ENCODE measurements around the gene RAD51B.

RAD51B gene

DNA sequence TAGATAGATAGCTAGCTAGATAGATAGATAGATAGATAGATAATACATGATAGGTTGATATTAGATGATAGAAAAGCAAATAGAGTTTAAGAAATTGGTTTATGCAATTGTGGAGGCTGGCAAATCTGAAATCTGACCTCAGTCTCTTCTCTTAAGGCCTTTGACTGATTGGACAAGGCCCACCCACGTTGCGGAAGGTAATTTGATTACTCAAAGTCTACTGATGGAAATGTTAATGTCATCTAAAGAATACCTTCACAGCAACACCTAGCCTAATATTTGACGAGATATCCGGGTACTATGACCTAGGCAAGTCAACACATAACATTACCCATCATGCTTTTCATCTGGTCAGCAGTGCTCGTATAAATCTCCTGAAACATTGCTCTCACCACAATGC is 782.9 kb downstream of the RAD51B start:
- Histone ChIP-seq H3K4me2 (ENCODE audit: low read depth, low read length) (no peak overlapping the region), H2AFZ (ENCODE audit: low read length) (no peak overlapping the region), H3K9me2 (replicated peaks; ENCODE audit: insufficient read depth, low read length) (no peaks in the 10 kb centered on the region), H3K4me1 (ENCODE audit: low read length) (no peaks in the 10 kb centered on the region), H3K79me2 (ENCODE audit: low read length) (no peaks in the 10 kb centered on the region), H3K27me3 (replicated peaks; ENCODE audit: insufficient read depth, low read length) (no peaks in the 10 kb centered on the region), H3K9me3 (replicated peaks; ENCODE audit: insufficient read depth, low read length) (no peaks in the 10 kb centered on the region), H3F3A (ENCODE audit: insufficient read depth, low read length) (no peaks in the 10 kb centered on the region), H3K4me3 (ENCODE audit: low read length) (no peak overlapping the region), H3K9ac (ENCODE audit: low read length) (no peak overlapping the region), H3K36me3 (replicated peaks; ENCODE audit: insufficient read depth, low read length) (no peaks in the 10 kb centered on the region), H4K20me1 (ENCODE audit: insufficient read depth, low read length) (no peaks in the 10 kb centered on the region), H3K27ac (ENCODE audit: low read length) (no peak overlapping the region)
- no peak for TF ChIP-seq EZH2phosphoT487 (IDR thresholded peaks at IDR 0.05; ENCODE audit: low read length)
- DNase-seq: no peak

DNA sequence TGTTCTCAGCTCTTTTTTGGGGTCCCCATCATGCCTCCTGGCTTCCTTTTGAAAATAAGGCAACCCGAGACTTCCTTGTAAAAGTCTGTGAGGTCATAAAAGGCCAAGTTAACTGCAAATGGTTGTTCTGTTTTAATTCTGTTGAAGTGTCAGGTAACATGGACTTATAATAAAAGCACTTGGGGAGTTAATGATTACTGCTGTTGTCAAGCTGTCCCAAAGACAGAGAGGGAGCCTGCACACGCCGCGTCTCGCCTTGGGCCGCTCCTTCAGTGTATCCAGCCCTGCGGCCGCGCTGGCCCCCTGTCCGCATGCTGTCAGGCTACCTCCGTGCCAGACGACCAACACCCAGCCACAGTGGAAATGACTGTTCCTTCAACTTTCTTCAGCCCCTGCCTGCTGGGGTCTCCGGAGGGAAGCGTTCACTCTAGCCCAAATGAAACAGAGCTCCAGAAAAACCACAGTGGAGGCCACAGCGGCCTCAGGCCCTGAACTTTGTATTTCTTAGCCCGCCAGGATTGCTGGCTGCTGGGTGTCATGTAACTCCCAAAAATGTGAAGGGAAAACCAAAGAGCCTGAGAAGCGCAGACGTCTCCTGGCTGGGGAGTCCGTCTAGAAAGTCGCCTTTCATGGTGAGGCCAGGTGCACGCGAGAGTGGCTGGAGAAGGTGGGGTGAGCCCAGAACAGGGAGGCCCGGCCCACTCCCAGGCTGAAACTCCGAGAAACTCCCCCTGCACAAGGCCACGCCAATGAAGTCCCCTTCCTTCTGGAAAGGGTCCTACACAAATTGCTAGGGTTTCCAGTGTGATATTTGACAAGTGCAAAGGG is 784.2 kb downstream of the RAD51B start:
- no peak overlapping the region for H2AFZ ChIP-seq (ENCODE audit: low read length)
- H3K79me2 ChIP-seq (ENCODE audit: low read length): no peaks in the 10 kb centered on the region
- TF ChIP-seq, protein P1, sequence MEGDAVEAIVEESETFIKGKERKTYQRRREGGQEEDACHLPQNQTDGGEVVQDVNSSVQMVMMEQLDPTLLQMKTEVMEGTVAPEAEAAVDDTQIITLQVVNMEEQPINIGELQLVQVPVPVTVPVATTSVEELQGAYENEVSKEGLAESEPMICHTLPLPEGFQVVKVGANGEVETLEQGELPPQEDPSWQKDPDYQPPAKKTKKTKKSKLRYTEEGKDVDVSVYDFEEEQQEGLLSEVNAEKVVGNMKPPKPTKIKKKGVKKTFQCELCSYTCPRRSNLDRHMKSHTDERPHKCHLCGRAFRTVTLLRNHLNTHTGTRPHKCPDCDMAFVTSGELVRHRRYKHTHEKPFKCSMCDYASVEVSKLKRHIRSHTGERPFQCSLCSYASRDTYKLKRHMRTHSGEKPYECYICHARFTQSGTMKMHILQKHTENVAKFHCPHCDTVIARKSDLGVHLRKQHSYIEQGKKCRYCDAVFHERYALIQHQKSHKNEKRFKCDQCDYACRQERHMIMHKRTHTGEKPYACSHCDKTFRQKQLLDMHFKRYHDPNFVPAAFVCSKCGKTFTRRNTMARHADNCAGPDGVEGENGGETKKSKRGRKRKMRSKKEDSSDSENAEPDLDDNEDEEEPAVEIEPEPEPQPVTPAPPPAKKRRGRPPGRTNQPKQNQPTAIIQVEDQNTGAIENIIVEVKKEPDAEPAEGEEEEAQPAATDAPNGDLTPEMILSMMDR (IDR thresholded peaks at IDR 0.05; ENCODE audit: low read length): no peak
- TF ChIP-seq EZH2 (optimal IDR thresholded peaks at IDR 0.05; ENCODE audit: low read depth, low read length) (no peak), EZH2phosphoT487 (IDR thresholded peaks at IDR 0.05; ENCODE audit: low read length) (no peak)
- no peak overlapping the region for H3K9ac ChIP-seq (ENCODE audit: low read length)
- H3F3A ChIP-seq (ENCODE audit: insufficient read depth, low read length): no peaks in the 10 kb centered on the region
- no peaks in the 10 kb centered on the region for H3K9me2 ChIP-seq (replicated peaks; ENCODE audit: insufficient read depth, low read length)
- no peak overlapping the region for H3K4me2 ChIP-seq (ENCODE audit: low read depth, low read length)
- H3K36me3 ChIP-seq (replicated peaks; ENCODE audit: insufficient read depth, low read length): no peaks in the 10 kb centered on the region
- H3K4me1 ChIP-seq (ENCODE audit: low read length): no peaks in the 10 kb centered on the region
- H3K9me3 ChIP-seq (replicated peaks; ENCODE audit: insufficient read depth, low read length): no peaks in the 10 kb centered on the region
- H3K4me3 ChIP-seq (ENCODE audit: low read length): no peak overlapping the region
- no peaks in the 10 kb centered on the region for H4K20me1 ChIP-seq (ENCODE audit: insufficient read depth, low read length)
- H3K27ac ChIP-seq (ENCODE audit: low read length): no peak overlapping the region
- H3K27me3 ChIP-seq (replicated peaks; ENCODE audit: insufficient read depth, low read length): no peaks in the 10 kb centered on the region
- DNase-seq: no peak

DNA sequence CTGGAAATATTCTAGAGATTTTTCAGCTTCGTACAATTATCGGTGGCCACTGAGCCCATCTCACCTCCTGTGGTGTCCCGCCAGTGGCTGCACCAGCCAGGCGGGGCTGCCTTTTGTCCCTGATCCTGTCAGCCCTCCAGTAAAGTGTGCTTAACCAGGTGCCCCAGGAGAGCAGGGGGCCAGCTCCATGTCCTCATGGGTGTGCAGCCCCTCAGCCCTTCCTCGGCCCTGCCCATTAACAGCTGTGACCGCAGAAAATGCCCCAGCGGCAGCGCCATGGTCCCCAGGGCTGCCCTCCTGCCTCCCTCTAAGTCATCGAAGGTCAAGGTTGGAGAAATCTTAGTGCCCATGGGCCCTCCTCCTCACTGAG is 784.8 kb downstream of the RAD51B start:
- DNase-seq: no peak
- no peaks in the 10 kb centered on the region for H3K36me3 ChIP-seq (replicated peaks; ENCODE audit: insufficient read depth, low read length)
- no peaks in the 10 kb centered on the region for H3K4me1 ChIP-seq (ENCODE audit: low read length)
- H3K4me3 ChIP-seq (ENCODE audit: low read length): no peak overlapping the region
- H4K20me1 ChIP-seq (ENCODE audit: insufficient read depth, low read length): no peaks in the 10 kb centered on the region
- TF ChIP-seq, protein P1 (IDR thresholded peaks at IDR 0.05; ENCODE audit: low read length): no peak
- no peak overlapping the region for H3K9ac ChIP-seq (ENCODE audit: low read length)
- H3K4me2 ChIP-seq (ENCODE audit: low read depth, low read length): no peak overlapping the region
- no peak overlapping the region for H3K27ac ChIP-seq (ENCODE audit: low read length)
- no peak overlapping the region for H2AFZ ChIP-seq (ENCODE audit: low read length)
- H3K9me2 ChIP-seq (replicated peaks; ENCODE audit: insufficient read depth, low read length): no peaks in the 10 kb centered on the region
- no peaks in the 10 kb centered on the region for H3K27me3 ChIP-seq (replicated peaks; ENCODE audit: insufficient read depth, low read length)
- H3F3A ChIP-seq (ENCODE audit: insufficient read depth, low read length): no peaks in the 10 kb centered on the region
- H3K9me3 ChIP-seq (replicated peaks; ENCODE audit: insufficient read depth, low read length): no peaks in the 10 kb centered on the region
- H3K79me2 ChIP-seq (ENCODE audit: low read length): no peaks in the 10 kb centered on the region

DNA sequence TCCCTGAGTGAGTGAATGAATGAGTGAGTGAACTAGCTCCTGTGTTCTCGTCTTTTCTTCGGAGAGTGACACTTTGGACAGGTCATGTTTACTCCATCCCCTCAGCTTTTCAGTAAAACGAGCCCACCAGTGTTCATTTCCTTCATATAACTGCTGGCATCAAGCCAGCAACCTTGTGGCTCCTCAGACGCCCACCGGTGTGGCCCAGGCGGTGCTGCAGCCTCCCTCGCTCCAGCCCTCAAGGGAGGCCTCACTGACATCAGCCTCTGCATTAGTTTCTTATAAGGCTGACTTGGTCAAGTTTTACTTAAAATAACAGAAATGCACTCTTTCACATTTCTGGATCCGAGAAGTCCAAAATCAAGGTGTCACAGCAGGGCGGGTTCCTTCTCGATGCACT is 785.2 kb downstream of the RAD51B start:
- Histone ChIP-seq H3K4me3 (ENCODE audit: low read length) (no peak overlapping the region), H3K4me1 (ENCODE audit: low read length) (no peaks in the 10 kb centered on the region), H3K4me2 (ENCODE audit: low read depth, low read length) (no peak overlapping the region), H3K9me3 (replicated peaks; ENCODE audit: insufficient read depth, low read length) (no peaks in the 10 kb centered on the region), H3K9ac (ENCODE audit: low read length) (no peak overlapping the region), H3F3A (ENCODE audit: insufficient read depth, low read length) (no peaks in the 10 kb centered on the region), H4K20me1 (ENCODE audit: insufficient read depth, low read length) (no peaks in the 10 kb centered on the region), H3K79me2 (ENCODE audit: low read length) (no peaks in the 10 kb centered on the region), H3K27me3 (replicated peaks; ENCODE audit: insufficient read depth, low read length) (no peaks in the 10 kb centered on the region), H3K27ac (ENCODE audit: low read length) (no peak overlapping the region), H3K36me3 (replicated peaks; ENCODE audit: insufficient read depth, low read length) (no peaks in the 10 kb centered on the region), H2AFZ (ENCODE audit: low read length) (no peak overlapping the region), H3K9me2 (replicated peaks; ENCODE audit: insufficient read depth, low read length) (no peaks in the 10 kb centered on the region)
- TF ChIP-seq EZH2phosphoT487 (IDR thresholded peaks at IDR 0.05; ENCODE audit: low read length) (no peak), EZH2 (optimal IDR thresholded peaks at IDR 0.05; ENCODE audit: low read depth, low read length) (no peak)
- TF ChIP-seq, protein P1 (IDR thresholded peaks at IDR 0.05; ENCODE audit: low read length): no peak
- no peak for DNase-seq
